Measurements from ENCODE around the gene TMEM59.
"Not testable (repeated sequence)": the region's sequence is repeated elsewhere in the genome, so short reads cannot be mapped to it uniquely, and the experiment has no call there.

Gene TMEM59

GRCh38 chr1:54053745-54054437 lies 887 bp upstream of the TMEM59 start:
- FAIRE-seq (peak; percentile 72), DNase-seq (ENCODE audit: insufficient read length, low spot score) (no peak)

- no peak for DNase-seq (ENCODE audit: insufficient read length, low spot score)
These were observed 522 bp downstream of the TMEM59 start for GRCh38 chr1:54052431-54052933.

GRCh38 chr1:54051933-54052430 lies 1.0 kb downstream of the TMEM59 start:
- FAIRE-seq, result no peak
- no peak for DNase-seq (ENCODE audit: insufficient read length, low spot score)

More at GRCh38 chr1:54052431-54052933, 522 bp downstream of the TMEM59 start:
- FAIRE-seq, result peak; percentile 76

GRCh38 chr1:54050435-54050834 lies 2.6 kb downstream of the TMEM59 start:
- not testable (repeated sequence) for DNase-seq (ENCODE audit: insufficient read length, low spot score)

GRCh38 chr1:54047384-54048305 lies 5.4 kb downstream of the TMEM59 start:
- no peak for DNase-seq (ENCODE audit: insufficient read length, low spot score)
- peak; percentile 79 for FAIRE-seq

More at GRCh38 chr1:54050435-54050834, 2.6 kb downstream of the TMEM59 start:
- FAIRE-seq, result not testable (repeated sequence)

- FAIRE-seq (no peak), DNase-seq (ENCODE audit: insufficient read length, low spot score) (no peak)
These were observed 6.2 kb downstream of the TMEM59 start for GRCh38 chr1:54046671-54047383.

GRCh38 chr1:54045496-54045895 lies 7.5 kb downstream of the TMEM59 start:
- no peak for FAIRE-seq

GRCh38 chr1:54041806-54042205 lies 11.2 kb downstream of the TMEM59 start:
- DNase-seq (ENCODE audit: insufficient read length, low spot score) (no peak), FAIRE-seq (no peak)

More at GRCh38 chr1:54045496-54045895, 7.5 kb downstream of the TMEM59 start:
- no peak for DNase-seq (ENCODE audit: insufficient read length, low spot score)

- DNase-seq (ENCODE audit: insufficient read length, low spot score) (no peak), FAIRE-seq (no peak)
These were observed 15.5 kb downstream of the TMEM59 start for GRCh38 chr1:54037476-54037875.

GRCh38 chr1:54028306-54029251 lies 24.4 kb downstream of the TMEM59 start:
- FAIRE-seq (no peak), DNase-seq (ENCODE audit: insufficient read length, low spot score) (no peak)

GRCh38 chr1:54027848-54028247 lies 25.2 kb downstream of the TMEM59 start:
- DNase-seq (ENCODE audit: insufficient read length, low spot score) (no peak), FAIRE-seq (no peak)

GRCh38 chr1:54024811-54025210 lies 28.2 kb downstream of the TMEM59 start:
- FAIRE-seq; DNase-seq (ENCODE audit: insufficient read length, low spot score): not testable (repeated sequence)

GRCh38 chr1:54024358-54024757 lies 28.6 kb downstream of the TMEM59 start:
- DNase-seq (ENCODE audit: insufficient read length, low spot score) (no peak), FAIRE-seq (no peak)

GRCh38 chr1:54019562-54020176 lies 33.3 kb downstream of the TMEM59 start:
- not testable (repeated sequence) for FAIRE-seq; DNase-seq (ENCODE audit: insufficient read length, low spot score)

GRCh38 chr1:54018635-54019034 lies 34.4 kb downstream of the TMEM59 start:
- DNase-seq (ENCODE audit: insufficient read length, low spot score) (no peak), FAIRE-seq (no peak)

- DNase-seq (ENCODE audit: insufficient read length, low spot score), result no peak
- no peak for FAIRE-seq
These were observed 35.0 kb downstream of the TMEM59 start, which contains the start of gene LDLRAD1 for GRCh38 chr1:54017979-54018378. TSS of gene LDLRAD1 (minus strand) at chr1:54018186. CDS start at chr1:54018112, 74 bp downstream.

- no peak for FAIRE-seq
- DNase-seq (ENCODE audit: insufficient read length, low spot score), result no peak
These were observed 36.4 kb downstream of the TMEM59 start for GRCh38 chr1:54016343-54017282.

Measured in GM19239 (cell line).